ENCODE data around the gene RPS2.
A peak's percentile ranks its signal among the peaks of the same experiment; 100 is the strongest.
"Not testable (repeated sequence)": the region's sequence is repeated elsewhere in the genome, so short reads cannot be mapped to it uniquely, and the experiment has no call there.

RPS2 gene

GRCh38 chr16:1964506-1965395 lies at the start of gene RPS2:
RPS2 (minus strand) TSS chr16:1964826; CDS start chr16:1964625, 201 bp downstream.
- DNase-seq (ENCODE audit: low read depth): peak; percentile 96

GRCh38 chr16:2013527-2013926 lies 48.9 kb upstream of the RPS2 start:
- no peak for DNase-seq (ENCODE audit: low read depth)

GRCh38 chr16:2011726-2012125 lies 47.1 kb upstream of the RPS2 start:
- not testable (repeated sequence) for DNase-seq (ENCODE audit: low read depth)

- peak; percentile 70 for DNase-seq (ENCODE audit: low read depth)
These were observed 45.3 kb upstream of the RPS2 start, which contains the start of gene ZNF598 for GRCh38 chr16:2009791-2010510. ZNF598 (minus strand) TSS chr16:2009821.

GRCh38 chr16:2009164-2009711 lies 44.6 kb upstream of the RPS2 start:
- DNase-seq (ENCODE audit: low read depth): no peak

GRCh38 chr16:2008631-2009163 lies 44.1 kb upstream of the RPS2 start:
- no peak for DNase-seq (ENCODE audit: low read depth)

GRCh38 chr16:2008009-2008526 lies 43.4 kb upstream of the RPS2 start:
- DNase-seq (ENCODE audit: low read depth): no peak

GRCh38 chr16:2007081-2007836 lies 42.6 kb upstream of the RPS2 start:
- no peak for DNase-seq (ENCODE audit: low read depth)

- no peak for DNase-seq (ENCODE audit: low read depth)
These were observed 41.7 kb upstream of the RPS2 start for GRCh38 chr16:2006317-2006716.

- no peak for DNase-seq (ENCODE audit: low read depth)
These were observed 41.0 kb upstream of the RPS2 start for GRCh38 chr16:2005646-2006045.

GRCh38 chr16:2004795-2005517 lies 40.3 kb upstream of the RPS2 start:
- no peak for DNase-seq (ENCODE audit: low read depth)

- peak; percentile 74 for DNase-seq (ENCODE audit: low read depth)
These were observed 39.4 kb upstream of the RPS2 start for GRCh38 chr16:2003827-2004641.

GRCh38 chr16:2003231-2003826 lies 38.7 kb upstream of the RPS2 start:
- DNase-seq (ENCODE audit: low read depth): no peak

GRCh38 chr16:2002406-2003230 lies 38.0 kb upstream of the RPS2 start:
- DNase-seq (ENCODE audit: low read depth): no peak

GRCh38 chr16:2001456-2002355 lies 37.1 kb upstream of the RPS2 start:
- DNase-seq (ENCODE audit: low read depth): no peak

GRCh38 chr16:2001035-2001434 lies 36.4 kb upstream of the RPS2 start:
- no peak for DNase-seq (ENCODE audit: low read depth)

- no peak for DNase-seq (ENCODE audit: low read depth)
These were observed 35.4 kb upstream of the RPS2 start for GRCh38 chr16:1999866-2000514.
